ENCODE measurements around the gene MKKS.

The MKKS gene

DNA sequence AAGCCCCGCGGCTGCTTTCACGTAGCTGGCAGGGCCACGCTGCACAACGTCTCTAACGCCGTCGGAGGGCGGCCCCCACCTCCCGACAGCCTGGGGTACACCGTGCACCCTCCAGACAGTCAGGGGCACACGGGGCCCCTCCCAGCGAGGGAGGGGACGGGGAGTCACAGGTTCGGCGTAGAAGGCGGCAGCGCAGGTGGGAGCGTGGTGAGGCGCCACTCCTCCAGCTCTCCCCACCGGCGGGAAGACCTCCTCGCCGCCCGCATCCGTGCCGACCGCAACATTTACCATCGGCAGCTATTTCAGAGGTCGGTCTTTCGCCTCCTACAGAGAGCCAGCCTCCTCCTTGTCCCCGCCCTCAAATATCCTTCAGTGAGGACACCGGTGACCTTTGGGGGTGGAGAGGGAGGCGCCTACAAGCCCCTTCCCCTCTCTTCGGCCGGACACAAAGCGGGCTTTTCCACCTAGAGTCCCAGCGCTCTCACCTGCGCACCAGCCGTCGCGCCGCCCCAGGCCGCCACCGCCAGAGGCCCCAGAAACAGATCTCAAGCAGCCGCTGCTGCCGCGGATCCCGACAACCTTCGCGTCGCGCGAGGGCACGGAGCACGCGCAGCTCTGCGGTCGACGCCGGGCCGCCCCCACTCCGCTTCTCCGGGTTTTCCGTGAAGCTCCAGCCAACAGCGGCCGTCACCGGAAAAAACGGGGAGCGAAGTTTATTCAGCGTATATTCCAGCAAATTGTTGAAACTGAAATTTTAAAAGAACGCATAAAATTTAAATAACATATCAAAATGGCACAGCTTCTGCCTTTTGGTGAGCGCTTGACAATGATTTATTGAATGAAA lies at the start of gene MKKS:
MKKS (minus strand) TSS at position 600 of the 844 bp plus-strand sequence. CDS start 20,708 bp downstream, outside the sequence.
- peak; percentile 81 to 85 for DNase-seq

GRCh38 chr20:10483691-10484090 lies 49.7 kb upstream of the MKKS start:
- no peak for DNase-seq

DNA sequence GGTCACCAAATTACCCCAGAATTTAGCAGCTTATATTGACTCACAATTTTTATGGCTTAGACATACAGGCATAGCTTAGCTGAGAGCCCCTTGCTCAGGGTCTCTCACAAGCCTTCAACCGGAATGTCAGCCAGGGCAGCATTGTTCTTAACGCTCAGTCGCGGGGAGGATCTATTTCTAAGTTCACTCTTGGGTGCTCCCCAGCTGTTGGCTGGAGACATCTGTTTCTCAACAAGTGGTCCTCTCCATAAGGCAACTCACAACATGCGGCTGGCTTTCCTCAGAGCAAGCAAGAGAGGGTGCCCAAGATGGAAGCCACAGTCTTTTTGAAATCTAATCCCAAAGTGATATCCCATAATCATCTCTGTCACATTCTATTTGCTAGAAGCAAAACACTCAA lies 47.7 kb upstream of the MKKS start:
- DNase-seq: no peak

GRCh38 chr20:10478930-10479329 lies 44.9 kb upstream of the MKKS start:
- DNase-seq: no peak

DNA sequence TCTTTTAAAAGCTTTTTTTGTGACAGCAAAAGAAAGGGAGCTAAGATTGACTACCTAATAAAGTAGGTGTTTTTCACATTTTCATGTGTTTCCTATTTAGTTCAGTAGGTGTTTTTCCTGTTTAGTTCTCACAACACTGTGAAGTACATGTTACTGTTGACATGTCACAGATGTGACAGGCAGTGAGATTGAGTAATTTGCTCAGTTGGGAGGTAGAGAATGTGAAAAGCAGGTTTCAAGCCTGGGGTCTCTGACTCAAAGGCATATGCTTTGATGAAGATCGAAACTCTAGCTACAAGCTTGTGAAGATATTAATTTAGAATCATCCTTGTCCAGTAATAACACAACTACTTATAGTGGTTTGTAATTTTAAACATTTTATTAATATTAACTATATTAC lies 44.2 kb upstream of the MKKS start:
- DNase-seq: no peak

DNA sequence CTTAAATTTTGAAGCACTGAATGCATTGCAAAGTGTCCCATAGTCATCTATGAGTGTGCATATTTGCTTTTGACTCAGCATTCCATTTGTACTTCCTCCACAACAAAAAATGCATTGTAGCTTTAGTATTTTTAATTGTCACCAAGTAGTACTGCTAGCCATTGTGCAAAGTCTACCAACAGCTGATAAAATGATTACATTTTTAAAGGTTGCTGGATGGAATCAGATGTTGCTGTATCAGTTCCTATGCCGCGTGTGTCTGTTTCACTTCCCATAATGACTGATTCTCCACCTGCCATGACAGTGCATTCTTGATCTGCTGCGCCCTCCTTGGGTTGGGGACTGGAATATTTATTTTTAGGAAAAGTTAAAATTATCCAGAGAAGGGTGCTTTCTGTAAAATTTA lies 42.3 kb upstream of the MKKS start:
- no peak for DNase-seq

DNA sequence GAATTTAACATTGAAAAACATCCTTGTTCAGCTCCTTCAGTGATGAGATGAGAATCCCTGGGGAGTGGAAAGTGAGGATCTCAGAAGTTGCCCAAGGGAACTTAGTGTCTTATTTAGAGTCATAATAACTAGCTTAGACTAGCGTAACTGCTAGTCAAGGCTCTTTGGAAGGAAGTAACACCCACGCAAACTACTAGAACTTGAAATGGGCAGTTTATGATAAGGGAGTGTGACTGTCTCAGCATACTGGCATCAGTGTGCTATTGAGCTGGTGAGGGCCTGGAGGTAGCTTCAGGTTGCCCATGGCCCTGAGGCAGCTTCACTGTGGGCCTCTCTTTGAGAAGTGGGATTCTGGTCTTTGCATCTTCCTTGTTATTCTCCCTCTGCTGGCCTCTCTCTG lies 41.2 kb upstream of the MKKS start:
- DNase-seq: no peak

- DNase-seq: no peak
Observed at GRCh38 chr20:10474606-10475184, 40.7 kb upstream of the MKKS start.

DNA sequence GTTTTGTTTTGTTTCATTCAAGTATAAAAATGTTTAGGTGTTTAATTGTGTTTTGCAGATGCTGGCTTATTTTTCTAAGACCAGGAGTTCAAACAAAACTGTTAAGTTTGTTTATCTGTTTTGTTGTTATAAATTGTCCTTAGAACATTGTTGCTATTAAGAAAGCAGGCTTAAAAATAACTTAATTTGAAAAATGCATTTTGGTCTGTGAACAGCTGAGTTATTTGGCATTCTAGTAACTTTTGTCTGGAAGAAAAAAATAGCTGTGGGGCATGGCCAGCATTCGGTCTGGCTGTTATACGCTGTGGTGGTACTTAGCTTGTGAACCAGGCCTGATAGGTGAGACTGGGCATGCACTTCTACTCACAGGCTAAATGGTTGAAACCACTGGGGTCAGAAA lies 38.8 kb upstream of the MKKS start:
- no peak for DNase-seq

- no peak for DNase-seq
Observed at GRCh38 chr20:10470276-10470675, 36.3 kb upstream of the MKKS start.

GRCh38 chr20:10469599-10469998 lies 35.6 kb upstream of the MKKS start:
- no peak for DNase-seq

- no peak for DNase-seq
Observed at GRCh38 chr20:10469056-10469455, 35.0 kb upstream of the MKKS start.

GRCh38 chr20:10468340-10468845 lies 34.4 kb upstream of the MKKS start:
- DNase-seq: no peak

GRCh38 chr20:10467681-10468339 lies 33.8 kb upstream of the MKKS start:
- DNase-seq: no peak

- DNase-seq: no peak
Observed at GRCh38 chr20:10466855-10467254, 32.8 kb upstream of the MKKS start.

GRCh38 chr20:10466325-10466724 lies 32.3 kb upstream of the MKKS start:
- no peak for DNase-seq

GRCh38 chr20:10465135-10465534 lies 31.1 kb upstream of the MKKS start:
- DNase-seq: no peak

DNA sequence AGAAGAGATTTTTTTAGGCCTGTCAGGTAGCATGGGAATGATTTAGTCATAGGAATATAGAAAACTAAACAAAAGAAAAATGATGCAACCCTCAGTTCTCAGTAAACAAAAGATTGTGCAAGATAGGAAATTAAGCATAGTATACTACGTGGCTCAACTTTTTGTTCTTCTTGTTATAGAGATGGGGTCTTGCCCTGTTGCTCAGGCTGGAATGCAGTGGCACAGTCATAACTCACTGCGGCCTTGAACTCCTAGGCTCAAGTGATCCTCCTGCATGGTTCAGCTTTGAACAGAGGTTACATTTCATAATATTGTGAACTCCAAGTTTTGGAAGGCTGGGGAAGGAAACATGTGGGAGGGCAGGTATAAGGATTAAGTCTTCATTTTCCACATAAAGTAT lies 29.6 kb upstream of the MKKS start:
- no peak for DNase-seq

DNA sequence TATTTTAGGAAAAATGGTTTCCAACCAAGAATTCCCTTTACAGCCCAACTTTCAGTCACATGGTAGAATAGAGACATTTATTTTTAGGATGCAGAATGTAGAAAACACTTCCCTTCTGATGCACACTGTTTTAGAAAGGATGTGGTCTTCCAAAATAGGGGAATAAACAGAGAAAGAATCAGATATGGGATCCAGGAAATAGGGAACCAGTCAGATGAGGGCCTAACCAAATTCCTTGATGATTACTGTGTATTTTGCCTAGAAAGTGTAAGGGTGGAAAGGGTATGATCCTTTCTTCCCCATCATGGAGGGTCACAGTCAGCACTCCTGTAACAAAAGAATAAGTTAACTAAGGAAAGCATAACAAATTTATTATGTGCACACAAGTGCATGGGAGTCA lies 28.5 kb upstream of the MKKS start:
- DNase-seq: no peak

- no peak for DNase-seq
Observed at GRCh38 chr20:10461495-10461894, 27.5 kb upstream of the MKKS start.

DNA sequence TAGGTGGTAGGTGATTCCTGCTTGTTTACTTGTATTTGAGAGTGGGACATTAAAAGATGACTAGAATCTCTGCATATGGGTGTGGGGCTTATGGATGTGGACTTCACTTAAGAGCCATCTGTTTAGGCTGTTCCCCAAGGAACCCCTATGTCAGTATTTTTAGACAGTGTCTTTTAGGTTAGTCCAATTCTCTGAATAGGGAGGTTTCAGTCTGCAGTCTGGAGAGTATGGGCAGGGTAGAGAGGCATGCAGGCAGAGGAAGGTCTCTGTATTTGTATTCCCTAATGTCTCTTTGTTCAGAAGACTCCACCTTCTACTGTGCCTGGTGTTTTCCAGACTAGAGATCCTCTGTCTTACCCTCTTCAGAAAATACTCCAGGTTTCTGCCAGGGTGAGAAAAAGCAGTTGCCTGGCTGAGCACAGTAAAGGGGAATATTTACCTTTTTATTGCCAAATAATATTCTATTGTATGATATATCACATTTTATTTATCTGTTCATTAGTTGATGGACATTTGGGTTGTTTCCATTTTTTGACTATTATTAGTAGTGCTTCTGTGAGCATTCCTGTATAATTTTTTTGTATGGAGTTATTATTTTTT lies 20.2 kb upstream of the MKKS start:
- DNase-seq: no peak

- no peak for DNase-seq
Observed at GRCh38 chr20:10453241-10453640, 19.2 kb upstream of the MKKS start.

GRCh38 chr20:10449270-10449669 lies 15.2 kb upstream of the MKKS start:
- no peak for DNase-seq
